HepG2 (cell line): Measurements from ENCODE around the gene C9orf50. TPM values are rescaled to one million over a fixed set of nuclear protein-coding genes. Genes with fewer than 3 reads are reported as not detected.

Experiments used
- ATAD3A ChIP-seq: sonication (generic); formaldehyde crosslinking; IDR thresholded peaks from 2 replicates; pipeline ENCODE4 v1.4.0; 2020; ENCODE audit warnings: missing genetic modification reagents
- CEBPB ChIP-seq: IDR thresholded peaks from 2 replicates; pipeline ENCODE4 v1.6.1; 2011; ENCODE audit warnings: low read depth, low read length, improper control_type of control experiment, borderline replicate concordance
- ELF1 ChIP-seq: sonication (generic); formaldehyde crosslinking; IDR thresholded peaks from 2 replicates; pipeline ENCODE4 v1.4.0; 2020; ENCODE audit warnings: missing genetic modification reagents
- GABPB1 ChIP-seq: IDR thresholded peaks from 2 replicates; pipeline ENCODE4 v1.6.1; 2016; ENCODE audit warnings: mild to moderate bottlenecking, missing genetic modification reagents, moderate library complexity, missing compliant biosample characterization
- GTF2F1 ChIP-seq: fragments of 150-350 bp; IDR thresholded peaks from 2 replicates; pipeline ENCODE4 v1.6.1; 2014; ENCODE audit warnings: low read length
- HDAC2 ChIP-seq: sonication (generic); formaldehyde crosslinking; IDR thresholded peaks from 2 replicates; pipeline ENCODE4 v1.4.0; 2020; ENCODE audit warnings: missing genetic modification reagents
- MLXIP ChIP-seq: sonication (generic); formaldehyde crosslinking; IDR thresholded peaks from 2 replicates; pipeline ENCODE4 v1.9.0; 2021; ENCODE audit warnings: missing genetic modification reagents, borderline replicate concordance
- PAF1 ChIP-seq: IDR thresholded peaks from 2 replicates; pipeline ENCODE4 v1.6.1; 2016; ENCODE audit warnings: missing genetic modification reagents, missing compliant biosample characterization
- THAP9 ChIP-seq: sonication (generic); formaldehyde crosslinking; IDR thresholded peaks from 2 replicates; pipeline ENCODE4; 2020; ENCODE audit warnings: missing genetic modification reagents, mild to moderate bottlenecking, borderline replicate concordance
- ZMYM3 ChIP-seq: sonication (generic); formaldehyde crosslinking; IDR thresholded peaks from 2 replicates; pipeline ENCODE4 v1.5.1; 2020; ENCODE audit warnings: mild to moderate bottlenecking, missing genetic modification reagents
- ZNF704 ChIP-seq: sonication (generic); formaldehyde crosslinking; IDR thresholded peaks from 2 replicates; pipeline ENCODE4 v1.8.1; 2023; ENCODE audit warnings: mild to moderate bottlenecking, inconsistent platforms, moderate library complexity, missing genetic modification reagents, borderline replicate concordance
- ZSCAN21 ChIP-seq: sonication (generic); formaldehyde crosslinking; IDR thresholded peaks from 2 replicates; pipeline ENCODE4 v1.8.0; 2022; ENCODE audit warnings: mild to moderate bottlenecking, missing genetic modification reagents, moderate library complexity, borderline replicate concordance
- polyA plus RNA-seq, 8 experiments: library from polyadenylated mRNA; depleted of rRNA in 3 of 8; stranded (reverse) in 7 of 8; unstranded in 1 of 8; fragments of >200 nt; fragmentation: Illumina TruSeq in 4 of 8; extraction: Trizol in 4 of 8; gene quantifications; 2 replicates each; pipeline versions ENCODE4 v1.2.1 to v1.2.3, GENCODE V29; 2011 to 2016; ENCODE audit warnings: low read depth in 4 of 8, missing spikeins in 1 of 8, mixed read lengths in 1 of 8; ENCODE audit not compliant: insufficient read depth in 1 of 8
- total RNA-seq, 5 experiments: library from RNA; depleted of rRNA; stranded (reverse); fragments of >200 nt; fragmentation: Illumina TruSeq; extraction: Trizol; gene quantifications; 2 replicates each; pipeline ENCODE4 v1.2.3, GENCODE V29; 2016; ENCODE audit warnings: low read depth in 1 of 5

Gene C9orf50
- total and polyA plus RNA-seq, 2 of the 13 experiments (the other 11 are each of a cell fraction or from before 2014, with no cell fraction given) = not detected

GRCh38 chr9:129604056-129604765 lies 16.7 kb downstream of the C9orf50 start (continued):
- TF ChIP-seq THAP9 (CRISPR knock-in tag) = no peak
- no peak for TF ChIP-seq PAF1 (CRISPR knock-in tag)
- no peak for TF ChIP-seq HDAC2 (CRISPR knock-in tag)
- TF ChIP-seq ZSCAN21 (CRISPR knock-in tag) = no peak
- no peak for TF ChIP-seq CEBPB
- TF ChIP-seq GTF2F1 = no peak
- TF ChIP-seq MLXIP = no peak
- TF ChIP-seq ZNF704 (CRISPR knock-in tag) = no peak
- no peak for TF ChIP-seq ATAD3A (CRISPR knock-in tag)
- 0 out of 2 replicates have a peak, but pooled peaks have one; percentile 28 for TF ChIP-seq GABPB1 (CRISPR knock-in tag)
- peak; percentile 87 for TF ChIP-seq ZMYM3
- TF ChIP-seq ELF1 = no peak
